GM15510 (cell line): ENCODE measurements around the gene RAB15.

Experiments used
- POLR2A ChIP-seq: IDR thresholded peaks from 3 replicates; pipeline ENCODE4 v1.6.1; 2011; ENCODE audit warnings: borderline replicate concordance; ENCODE audit not compliant: insufficient read length; ENCODE audit errors: extremely low read depth

Gene RAB15

GRCh38 chr14:64938972-64939816 lies 32.9 kb downstream of the RAB15 start:
- TF ChIP-seq POLR2A, result no peak

- no peak for TF ChIP-seq POLR2A
Observed at GRCh38 chr14:64937821-64938193, 34.3 kb downstream of the RAB15 start.

- no peak for TF ChIP-seq POLR2A
Observed at GRCh38 chr14:64937171-64937820, 34.8 kb downstream of the RAB15 start.

GRCh38 chr14:64935508-64935907 lies 36.6 kb downstream of the RAB15 start:
- TF ChIP-seq POLR2A, result no peak

- TF ChIP-seq POLR2A, result no peak
Observed at GRCh38 chr14:64934338-64934929, 37.7 kb downstream of the RAB15 start.

GRCh38 chr14:64932231-64932630 lies 39.9 kb downstream of the RAB15 start:
- TF ChIP-seq POLR2A, result no peak

GRCh38 chr14:64931123-64931522 lies 41.0 kb downstream of the RAB15 start:
- no peak for TF ChIP-seq POLR2A

- no peak for TF ChIP-seq POLR2A
Observed at GRCh38 chr14:64930085-64930843, 41.9 kb downstream of the RAB15 start.

- TF ChIP-seq POLR2A, result no peak
Observed at GRCh38 chr14:64929014-64929359, 43.1 kb downstream of the RAB15 start.

- TF ChIP-seq POLR2A, result no peak
Observed at GRCh38 chr14:64928239-64929013, 43.7 kb downstream of the RAB15 start.

- TF ChIP-seq POLR2A, result no peak
Observed at GRCh38 chr14:64927031-64927430, 45.1 kb downstream of the RAB15 start.

GRCh38 chr14:64926398-64926995 lies 45.6 kb downstream of the RAB15 start:
- no peak for TF ChIP-seq POLR2A

- no peak for TF ChIP-seq POLR2A
Observed at GRCh38 chr14:64923015-64923414, 49.1 kb downstream of the RAB15 start.

GRCh38 chr14:64920465-64920864 lies 51.7 kb downstream of the RAB15 start:
- TF ChIP-seq POLR2A, result no peak
